Glomerular visceral epithelial cell (primary cell): Measurements from ENCODE around the gene CEP104.

Experiments
- DNase-seq: peaks from one replicate; pipeline ENCODE4 v3.0.0-alpha.2; 2016; ENCODE audit errors: extremely low spot score

The CEP104 gene

DNA sequence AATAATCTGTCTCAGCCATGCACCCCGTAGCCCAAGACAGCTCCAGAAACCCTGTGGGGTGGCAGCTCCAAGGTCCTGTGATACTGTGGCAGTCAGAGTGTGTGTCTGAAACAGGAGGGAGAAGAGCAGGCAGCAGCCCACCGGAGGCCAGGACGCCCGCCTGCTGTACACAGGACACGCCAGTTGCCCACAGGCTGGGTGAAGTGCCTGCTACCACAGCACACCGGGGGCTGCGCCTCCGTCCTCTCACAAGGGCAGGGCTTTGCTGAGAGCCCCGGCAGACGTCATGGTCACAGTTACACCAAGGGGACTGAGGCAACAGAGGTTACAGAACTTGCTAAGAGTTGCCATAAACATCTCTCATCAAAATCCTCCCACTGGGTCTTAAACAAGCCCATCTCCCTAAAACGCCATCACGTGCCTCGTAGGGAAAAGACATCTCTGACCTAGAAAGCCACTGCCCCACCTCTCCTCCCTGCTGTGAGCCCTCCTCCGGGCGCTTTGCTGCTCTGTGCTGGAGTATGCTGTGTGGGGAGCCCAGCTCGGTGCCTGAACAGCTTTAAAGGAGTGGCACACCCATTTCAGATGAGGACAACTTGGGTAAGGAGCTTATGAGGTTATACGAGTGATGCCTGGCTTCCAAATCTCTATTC lies 37.7 kb upstream of the CEP104 start:
- DNase-seq: no peak

DNA sequence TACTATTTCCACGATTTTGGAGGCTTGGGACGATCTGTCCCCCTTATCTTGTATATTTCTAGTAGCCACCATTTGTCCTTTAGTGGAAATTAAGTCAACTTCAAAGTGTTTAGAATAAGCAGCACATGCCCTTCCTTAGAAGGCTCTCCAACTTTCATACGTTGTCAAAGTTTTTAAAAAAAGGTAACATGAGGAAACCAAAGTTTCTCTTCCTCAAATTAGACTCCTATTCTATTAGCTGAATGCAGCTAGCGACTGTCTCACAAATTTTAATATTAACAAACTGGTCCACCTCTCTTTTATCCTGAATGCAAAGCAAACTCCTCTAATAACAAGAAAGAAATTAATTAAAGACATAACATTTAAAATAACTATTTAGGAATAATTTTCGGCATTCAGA lies 36.2 kb upstream of the CEP104 start:
- DNase-seq: no peak

DNA sequence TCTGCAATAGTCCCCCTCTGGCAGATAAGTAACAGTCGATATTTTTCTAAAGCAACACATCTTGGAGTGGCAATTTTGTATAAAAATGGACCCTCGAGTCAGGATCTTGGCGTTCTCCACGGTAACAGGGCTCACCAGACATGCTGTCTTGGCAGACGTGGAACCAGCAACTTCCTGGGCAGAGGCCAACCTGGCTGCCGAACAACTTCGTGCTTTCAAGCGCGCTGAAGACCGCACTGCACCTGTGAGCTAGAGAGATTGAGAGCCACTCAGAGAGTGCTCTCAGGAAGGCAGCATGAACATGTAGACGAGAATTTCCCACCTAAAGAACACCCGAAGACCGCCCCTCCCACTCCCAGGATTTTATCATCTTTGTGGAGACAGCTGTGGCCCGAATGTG lies 35.7 kb upstream of the CEP104 start:
- no peak for DNase-seq

DNA sequence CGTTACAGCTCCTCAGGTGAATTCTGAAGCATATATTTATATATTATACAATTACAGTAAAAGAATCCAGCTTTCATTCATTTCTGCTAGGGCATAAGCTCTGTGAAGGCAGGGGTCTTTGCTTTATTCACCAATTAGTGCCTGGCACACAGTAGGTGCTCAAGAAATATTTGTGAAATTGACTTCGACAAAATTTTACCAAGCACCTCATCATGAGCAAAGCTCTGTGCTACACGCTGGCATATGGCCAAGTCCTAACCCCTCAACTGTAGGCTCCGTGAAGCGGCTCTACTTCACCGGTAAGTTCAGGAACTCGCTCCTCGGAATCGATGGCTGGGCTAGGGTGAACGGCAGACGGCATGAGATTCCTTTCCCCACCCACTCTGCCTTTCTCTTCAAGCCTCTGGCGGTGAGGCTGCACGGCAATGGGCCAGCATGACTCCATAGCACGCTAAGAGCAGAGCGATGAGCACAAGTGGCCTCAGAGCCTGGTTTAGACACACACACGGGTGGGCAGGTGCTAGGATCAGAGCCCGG lies 34.4 kb upstream of the CEP104 start:
- DNase-seq: no peak

DNA sequence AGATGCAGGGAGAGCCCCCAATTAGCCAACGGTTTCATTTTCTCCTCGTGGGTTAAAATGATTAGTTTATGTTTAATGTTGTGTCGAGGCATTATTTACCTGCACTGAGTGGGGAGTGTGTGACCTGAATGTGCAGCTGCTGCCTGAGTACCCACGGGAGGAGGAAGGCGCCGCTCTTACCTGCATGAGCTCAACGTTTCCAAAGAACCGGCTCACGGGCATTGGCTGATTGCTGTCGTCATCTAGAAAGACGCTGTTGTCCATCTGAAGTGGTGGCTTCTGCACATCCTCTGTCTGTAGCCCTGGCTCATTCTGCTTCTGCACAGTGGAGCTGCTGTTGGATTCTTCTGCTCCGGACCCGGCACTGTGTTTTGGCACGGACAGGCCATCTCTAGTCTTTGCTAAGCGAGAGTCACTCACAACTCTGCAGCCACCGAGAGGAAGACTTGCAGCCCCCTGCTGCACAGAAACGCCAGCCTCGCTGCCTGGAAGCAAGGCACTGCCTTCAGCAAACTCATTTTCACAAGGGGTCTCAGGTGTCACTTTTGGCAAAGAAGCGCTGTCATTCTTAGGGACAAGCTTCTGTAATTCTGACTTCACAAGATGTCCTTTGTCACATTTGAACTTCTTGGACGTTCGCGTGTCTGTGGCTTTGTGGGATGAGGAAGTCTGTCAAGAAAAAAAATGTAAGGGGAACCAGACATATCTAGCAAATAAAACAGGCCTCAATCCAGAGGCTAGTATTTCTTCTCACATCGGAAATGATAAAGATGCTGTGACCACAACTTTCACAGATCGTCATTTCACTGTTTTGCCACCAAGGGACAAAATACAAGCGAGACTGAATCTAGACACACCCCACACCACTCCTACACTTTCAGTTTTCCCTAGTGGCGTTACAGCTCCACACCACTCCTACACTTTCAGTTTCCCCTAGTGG lies 33.6 kb upstream of the CEP104 start:
- no peak for DNase-seq

DNA sequence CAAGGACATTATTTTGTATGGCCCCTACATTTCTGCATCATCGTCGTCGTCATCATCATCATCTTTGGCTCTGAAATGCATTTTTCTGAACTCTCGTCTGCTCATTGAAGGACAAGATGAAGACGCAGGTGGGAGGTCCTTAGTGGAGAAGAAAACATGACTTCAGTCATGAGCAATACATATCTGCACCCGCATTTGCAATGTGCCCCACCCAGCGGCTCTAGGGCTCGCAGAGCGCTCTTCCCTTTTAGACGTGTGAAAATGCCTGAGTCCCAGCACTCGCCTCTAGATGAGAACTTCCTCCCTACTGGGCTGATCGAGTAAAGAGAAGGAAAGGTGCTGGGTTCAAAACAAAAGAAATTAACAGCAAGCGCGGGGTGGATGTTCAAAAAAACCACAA lies 32.9 kb upstream of the CEP104 start:
- DNase-seq: no peak

DNA sequence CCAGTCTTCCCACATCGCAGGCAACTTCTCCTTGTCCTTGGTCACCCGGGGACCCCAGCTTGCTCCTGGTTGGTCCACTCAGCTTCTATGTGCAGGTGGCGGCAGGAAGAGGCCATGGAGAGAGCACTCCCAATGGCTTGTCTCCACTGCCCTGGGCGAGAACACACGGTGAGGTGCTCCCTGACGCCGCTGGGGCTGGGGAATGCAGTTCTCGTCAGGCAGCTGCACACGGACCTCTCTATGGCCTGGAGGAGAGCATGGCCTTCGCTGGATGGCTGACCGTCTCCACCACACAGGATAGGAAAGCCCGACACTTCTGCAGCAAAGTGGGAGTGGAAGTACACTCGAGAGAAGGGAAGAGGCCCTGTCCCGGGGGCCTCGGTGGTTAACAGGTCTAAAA lies 31.3 kb upstream of the CEP104 start:
- DNase-seq: no peak

DNA sequence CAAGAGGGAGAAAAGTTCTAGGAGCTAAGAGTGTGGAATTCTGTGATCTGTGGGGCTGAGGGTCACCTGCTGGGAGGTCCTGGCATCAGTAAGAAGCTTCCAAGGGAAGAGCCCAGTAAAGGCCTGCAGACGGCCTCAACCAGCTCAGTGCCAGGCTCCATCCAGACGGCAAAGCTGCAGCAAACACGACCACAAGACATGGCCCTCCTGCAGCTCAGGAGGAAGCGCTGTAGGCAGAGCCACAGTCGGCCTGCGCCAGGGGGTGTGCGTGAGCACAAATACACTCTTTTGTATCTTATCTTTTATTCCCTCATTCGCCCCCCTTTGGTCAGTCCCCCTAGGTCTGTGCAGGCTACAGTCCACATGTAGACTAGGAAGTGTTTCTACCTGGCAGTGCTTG lies 29.7 kb upstream of the CEP104 start:
- DNase-seq: no peak

DNA sequence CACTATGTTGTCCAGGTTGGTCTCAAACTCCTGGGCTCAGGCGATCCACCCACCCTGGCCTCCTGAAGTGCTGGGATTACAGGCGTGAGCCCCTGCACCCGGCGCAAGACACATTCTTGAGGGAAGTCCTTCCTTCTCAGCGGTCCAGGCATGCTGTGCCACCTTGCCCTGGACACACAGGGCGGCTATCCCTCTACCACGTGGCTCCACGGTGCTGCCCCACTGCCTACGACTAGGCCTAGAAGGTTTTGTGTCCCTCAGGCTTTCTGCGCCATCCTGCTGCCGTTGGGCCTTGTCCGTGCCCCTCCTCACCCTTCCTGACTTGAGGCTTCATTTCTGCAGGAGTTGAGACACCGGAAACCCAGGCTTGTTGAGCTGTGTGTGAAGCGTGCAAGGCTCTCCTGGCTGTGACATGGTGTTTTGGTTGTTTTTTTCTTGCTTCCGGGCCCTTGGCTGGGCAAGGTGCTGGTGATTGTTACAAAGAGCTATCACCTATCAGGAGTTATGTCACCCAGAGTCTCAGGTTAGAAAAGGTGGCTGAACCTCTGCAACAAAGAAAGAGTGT lies 29.2 kb upstream of the CEP104 start:
- no peak for DNase-seq

DNA sequence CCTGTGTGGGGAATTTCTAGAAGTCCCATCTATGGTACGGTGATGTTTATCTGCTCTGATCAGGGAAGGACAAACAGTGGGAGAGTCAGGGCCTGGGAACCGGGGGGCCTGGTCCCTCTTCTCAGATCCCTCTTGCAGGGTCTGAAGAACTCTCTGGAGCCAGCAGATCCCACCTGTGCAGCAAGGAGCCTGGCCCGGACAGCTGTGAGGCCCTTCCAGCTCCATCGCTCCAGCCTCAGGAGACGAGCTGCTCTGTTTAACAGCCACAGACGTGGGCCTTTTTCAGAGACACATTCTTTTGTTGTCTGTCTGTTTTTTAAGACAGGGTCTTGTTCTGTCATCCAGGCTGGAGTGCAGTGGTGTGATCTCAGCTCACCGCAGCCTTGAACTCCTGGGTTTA lies 28.6 kb upstream of the CEP104 start:
- no peak for DNase-seq

DNA sequence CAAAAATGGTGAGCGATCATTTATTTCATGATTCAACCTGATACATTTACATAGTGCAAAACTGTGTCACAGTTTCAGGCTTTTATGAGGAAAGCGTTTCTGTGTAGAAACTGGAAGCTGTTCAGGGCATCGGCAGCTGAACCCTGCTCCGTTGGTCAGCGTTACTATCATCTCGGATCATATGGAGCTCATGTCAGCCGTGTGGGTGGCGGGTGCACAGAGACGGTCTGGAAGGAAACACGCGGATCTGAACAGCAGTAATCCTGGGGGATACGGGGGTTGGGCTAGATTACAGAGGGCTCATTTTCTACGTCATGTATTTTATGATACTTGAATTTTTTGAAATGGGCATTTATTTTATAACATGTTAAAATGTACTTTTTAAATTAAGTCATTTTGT lies 28.0 kb upstream of the CEP104 start:
- DNase-seq: no peak

DNA sequence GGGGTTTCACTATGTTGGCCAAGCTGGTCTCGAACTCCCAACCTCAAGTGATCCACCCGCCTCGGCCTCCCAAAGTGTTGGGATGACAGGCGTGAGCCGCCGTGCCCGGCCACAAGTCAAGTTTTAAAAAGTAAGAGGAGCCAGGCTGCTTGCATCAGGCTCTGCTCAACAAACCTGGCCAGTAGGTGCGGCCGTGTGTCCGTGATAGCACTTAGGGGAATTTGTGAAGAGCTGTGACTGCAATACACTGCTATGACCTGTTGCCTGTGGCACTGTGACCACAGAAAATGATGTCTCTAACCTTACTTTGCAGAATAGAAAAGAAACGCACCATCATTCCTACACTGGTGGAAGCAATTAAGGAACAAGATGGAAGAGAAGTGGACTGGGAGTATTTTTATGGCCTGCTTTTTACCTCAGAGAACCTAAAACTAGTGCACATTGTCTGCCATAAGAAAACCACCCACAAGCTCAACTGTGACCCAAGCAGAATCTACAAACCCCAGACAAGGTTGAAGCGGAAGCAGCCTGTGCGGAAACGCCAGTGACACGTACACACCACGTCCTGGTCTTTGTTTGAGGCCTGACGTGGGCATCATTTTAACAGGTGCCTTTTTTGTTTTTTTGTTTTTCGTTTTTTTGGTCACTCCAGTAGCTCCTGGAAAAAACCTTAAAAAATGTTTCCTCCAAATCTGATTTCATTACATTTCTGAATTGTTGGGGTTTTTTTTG lies 26.3 kb upstream of the CEP104 start:
- no peak for DNase-seq

DNA sequence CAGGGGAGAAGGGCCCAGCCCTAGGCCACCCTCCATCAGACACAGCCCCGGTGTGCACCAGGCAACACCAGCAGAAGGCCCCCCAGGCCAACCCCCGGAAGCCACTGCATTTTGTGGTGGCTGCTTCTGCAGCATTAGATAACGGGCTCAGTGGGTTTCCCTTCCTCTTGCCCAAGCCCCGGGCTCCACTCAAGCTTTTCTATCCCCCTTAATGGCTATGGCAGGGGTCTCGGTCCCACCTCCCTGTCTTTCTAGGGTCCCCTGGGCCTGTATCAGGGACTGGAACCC lies 24.1 kb upstream of the CEP104 start:
- DNase-seq: no peak

DNA sequence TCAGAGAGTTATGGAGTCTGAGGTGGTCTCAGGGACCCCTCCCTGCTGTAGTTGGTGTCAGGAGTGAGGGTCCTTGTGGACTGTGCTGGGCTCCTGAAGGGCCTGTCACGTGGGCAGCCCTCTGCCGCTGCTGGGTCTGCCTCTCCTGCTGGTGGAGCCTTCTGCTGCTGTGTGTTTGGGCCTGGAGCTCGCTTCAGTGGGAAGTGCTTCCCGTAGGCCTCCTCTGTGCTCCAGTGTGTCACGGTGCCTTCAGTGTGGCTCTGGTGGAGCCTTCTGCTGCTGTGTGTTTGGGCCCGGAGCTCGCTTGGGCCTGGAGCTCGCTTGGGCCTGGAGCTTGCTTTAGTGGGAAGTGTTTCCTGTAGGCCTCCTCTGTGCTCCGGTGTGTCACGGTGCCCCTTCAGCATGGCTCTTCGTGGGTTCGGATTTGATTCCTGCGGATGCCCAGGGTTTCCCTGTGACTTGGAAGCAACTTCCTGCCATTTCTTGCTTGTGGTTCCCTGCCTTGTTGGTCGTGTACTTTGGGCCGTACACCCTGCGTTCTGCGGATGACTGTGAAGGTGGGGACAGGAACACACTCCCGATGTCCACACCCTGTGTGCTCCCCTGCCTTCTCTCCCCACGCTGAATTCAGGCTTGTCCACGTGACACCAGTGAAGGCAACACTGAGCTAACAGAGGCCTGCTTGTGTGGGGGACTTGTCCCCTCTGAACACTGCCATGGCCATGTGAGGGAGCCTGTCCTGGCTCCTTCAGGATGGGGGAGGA lies 23.6 kb upstream of the CEP104 start:
- DNase-seq: no peak

DNA sequence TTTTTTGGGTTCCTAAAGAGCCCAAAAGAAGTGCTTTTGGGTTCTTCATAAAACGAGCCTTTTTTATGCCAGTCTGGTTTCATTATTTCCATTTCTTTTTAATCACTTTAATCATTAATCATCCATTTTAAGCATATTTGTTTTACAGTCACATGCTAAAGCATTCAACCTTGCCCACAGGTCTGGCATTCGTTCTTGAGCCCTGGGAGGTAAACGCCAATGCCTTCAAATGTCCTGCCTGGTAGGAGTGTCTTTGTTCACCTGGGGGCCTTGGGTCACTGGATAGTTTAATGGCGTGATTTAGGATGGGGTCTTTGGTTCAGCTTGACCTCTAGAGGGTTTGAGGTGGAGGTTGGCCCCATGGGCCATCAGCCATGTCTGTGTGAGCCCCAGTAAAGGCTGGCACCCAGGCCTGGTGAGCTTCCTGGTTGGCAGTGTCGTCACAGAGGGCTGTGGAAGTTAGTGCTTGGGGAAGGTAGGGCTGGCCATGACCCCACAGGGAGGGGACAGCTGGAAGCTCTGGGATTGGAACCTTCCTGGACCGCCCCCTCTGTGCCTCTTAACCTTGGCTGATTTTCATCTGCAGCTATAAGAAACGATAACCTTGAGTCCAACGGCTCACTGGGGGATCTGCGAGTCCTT lies 22.9 kb upstream of the CEP104 start:
- DNase-seq: no peak

DNA sequence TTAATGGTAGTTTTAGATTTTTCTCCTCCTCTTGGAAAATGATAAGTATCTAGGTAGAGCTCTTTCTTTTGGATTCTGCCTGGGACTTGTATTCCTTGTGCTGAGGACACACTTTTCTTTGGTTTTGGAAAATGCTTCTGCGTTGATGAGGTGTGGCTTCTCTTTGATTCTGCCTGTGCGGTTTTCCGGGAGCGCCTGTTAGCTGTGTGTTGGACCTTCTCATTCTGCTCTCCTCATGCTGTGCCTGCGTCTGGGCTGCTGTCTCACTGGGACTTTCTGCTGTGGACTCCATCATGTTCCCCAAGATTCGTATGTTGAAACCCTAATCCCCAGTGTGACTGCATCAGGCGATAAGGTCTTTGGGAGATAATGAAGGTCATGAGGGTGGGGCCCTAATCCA lies 22.1 kb upstream of the CEP104 start:
- no peak for DNase-seq

DNA sequence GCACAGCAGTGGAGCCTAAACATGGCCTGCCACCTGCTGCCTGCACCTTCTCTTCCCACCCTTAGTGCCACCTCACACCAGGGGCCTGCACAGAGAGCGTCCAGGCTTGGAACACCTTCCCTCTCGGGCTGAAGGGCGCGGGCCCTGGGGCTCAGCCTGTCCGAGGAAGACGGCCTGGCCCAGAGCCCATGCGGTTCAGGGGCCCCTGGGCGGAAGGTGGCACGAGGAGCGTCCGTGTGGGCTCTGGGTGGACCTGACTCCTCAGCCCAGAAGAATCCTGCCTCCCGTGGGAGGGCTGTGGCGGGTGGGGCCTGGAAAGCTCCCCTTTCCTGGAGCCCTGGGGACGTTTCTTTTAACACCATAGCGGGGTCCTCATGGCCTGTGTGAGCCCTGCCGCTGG lies 19.7 kb upstream of the CEP104 start:
- no peak for DNase-seq

DNA sequence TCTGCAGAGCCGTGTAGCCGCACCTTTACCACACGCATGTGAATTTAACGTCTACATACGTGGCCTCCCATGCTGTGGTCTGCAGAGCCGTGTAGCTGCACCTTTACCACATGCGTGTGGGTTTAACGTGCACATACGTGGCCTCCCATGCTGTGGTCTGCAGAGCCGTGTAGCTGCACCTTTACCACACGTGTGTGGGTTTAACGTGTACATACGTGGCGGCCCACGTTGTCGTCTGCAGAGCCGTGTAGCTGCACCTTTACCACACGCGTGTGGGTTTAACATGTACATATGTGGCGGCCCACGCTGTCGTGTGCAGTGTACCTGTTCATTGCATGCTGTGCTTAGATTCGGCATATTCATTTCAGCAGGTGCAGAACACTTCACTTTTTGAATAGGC lies 17.7 kb upstream of the CEP104 start:
- no peak for DNase-seq

DNA sequence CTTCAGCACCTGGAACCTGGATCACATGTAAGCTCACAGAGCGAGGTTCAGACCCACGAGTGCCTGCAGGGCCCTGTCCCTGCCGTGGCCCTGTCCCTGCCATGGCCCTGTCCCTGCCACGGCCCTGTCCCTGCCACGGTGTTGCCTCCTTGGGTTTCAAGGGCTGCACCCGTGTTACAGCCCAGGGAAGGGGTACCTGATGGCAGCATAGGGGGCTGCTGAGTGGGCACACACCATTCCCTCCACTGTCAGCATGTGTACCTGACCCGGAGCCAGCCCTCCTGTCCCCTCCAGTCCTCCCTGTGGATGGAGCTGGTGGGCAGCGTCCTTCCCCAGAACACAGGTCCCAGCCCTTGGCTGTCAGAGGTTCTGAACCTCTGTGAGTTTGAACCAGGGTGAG lies 15.5 kb upstream of the CEP104 start:
- DNase-seq: no peak

DNA sequence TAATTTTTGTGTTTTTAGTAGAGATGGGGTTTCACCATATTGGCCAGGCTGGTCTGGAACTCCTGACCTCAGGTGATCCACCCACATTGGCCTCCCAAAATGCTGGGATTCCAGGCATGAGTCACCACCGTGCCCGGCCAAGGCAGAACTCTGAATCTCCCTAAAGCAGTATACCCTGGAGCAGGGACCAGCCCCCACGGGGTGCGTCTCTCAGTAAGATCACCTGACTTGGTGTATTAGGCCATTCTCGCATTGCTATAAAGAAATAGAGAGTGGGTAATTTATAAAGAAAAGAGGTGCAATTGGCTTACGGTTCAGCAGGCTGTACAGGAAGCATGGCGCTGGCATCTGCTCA lies 14.4 kb upstream of the CEP104 start:
- DNase-seq: no peak

DNA sequence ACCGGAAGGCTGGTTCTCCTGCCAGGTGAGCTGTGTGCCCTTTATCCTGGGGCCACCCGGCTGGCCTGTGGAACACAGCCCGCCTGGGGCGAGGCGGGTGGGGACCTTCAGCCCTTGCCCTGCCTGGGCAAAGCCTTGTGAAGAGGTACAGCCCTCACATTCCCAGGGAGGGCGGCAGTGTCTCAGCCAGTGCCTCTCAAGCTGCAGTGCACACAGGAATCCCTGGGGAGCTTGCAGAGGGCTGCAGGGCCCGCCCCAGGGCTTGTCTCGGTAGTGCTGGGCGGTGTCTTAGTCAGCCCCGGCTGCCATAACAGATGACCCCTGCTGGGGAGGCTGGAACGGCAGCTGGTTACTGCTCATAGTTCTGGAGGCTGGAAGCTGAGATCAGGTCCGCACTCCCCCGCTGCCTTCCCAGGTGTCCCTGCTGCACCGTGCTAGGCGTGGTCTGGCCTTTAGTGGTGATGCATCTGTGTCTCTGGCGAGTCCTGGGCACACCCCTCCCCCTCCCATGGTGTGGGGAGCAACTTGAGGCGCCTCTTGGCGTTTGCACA lies 12.8 kb upstream of the CEP104 start:
- no peak for DNase-seq
